ENCODE results near the gene TRIP13. TPM values are rescaled to one million over a fixed set of nuclear protein-coding genes. Genes with fewer than 3 reads are reported as not detected.

TRIP13 gene
- total RNA-seq, 1 donor from 2014 or later: 11.9 TPM

DNA sequence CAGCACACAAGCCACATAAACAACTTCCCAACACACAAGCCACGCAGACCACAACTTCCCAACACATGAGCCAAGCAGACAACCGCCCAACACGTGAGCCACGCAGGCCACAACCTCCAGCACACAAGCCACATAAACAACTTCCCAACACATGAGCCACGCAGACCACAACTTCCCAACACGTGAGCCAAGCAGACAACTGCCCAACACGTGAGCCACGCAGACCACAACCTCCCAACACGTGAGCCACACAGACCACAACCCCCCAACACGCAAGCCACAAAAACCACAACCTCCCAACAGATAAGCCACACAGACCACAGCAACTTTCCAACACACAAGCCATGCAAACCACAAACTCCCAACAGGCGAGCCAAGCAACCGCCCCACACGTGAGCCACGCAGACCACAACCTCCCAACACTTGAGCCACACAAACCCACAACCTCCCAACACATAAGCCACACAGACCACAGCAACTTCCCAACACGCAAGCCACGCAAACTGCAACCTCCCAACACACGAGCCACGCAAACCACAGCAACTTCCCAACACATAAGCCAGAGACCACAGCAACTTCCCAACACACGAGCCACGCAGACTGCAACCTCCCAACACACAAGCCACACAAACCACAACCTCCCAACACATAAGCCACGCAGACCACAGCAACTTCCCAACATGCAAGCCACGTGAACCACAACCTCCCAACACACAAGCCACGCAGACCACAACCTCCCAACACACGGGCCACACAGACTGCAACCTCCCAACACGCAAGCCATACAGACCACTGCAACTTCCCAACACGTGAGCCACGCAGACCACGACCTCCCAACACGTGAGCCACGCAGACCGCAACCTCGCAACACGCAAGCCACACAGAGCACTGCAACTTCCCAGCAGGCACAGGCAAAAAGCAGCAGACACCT is 10.2 kb upstream of the TRIP13 start:
- Mint-ChIP-seq H3K4me1 (ENCODE audit: low read depth) (no peaks in the 10 kb centered on the region), H3K27me3 (no peaks in the 10 kb centered on the region), H3K36me3 (ENCODE audit: insufficient read depth) (peaks cover 22% of the 10 kb centered on the region), H3K27ac (no peak overlapping the region), H3K4me3 (ENCODE audit: low read depth) (no peak overlapping the region), H3K9me3 (ENCODE audit: low read depth) (no peaks in the 10 kb centered on the region)
- TF ChIP-seq CTCF (IDR thresholded peaks at IDR 0.05; ENCODE audit: unreplicated experiment): no peak
- no peak for DNase-seq (ENCODE audit: low spot score, unreplicated experiment)

- H3K4me3 Mint-ChIP-seq (ENCODE audit: low read depth): no peak overlapping the region
- DNase-seq (ENCODE audit: low spot score, unreplicated experiment): no peak
Observed at GRCh38 chr5:883475-884181, 9.1 kb upstream of the TRIP13 start.

GRCh38 chr5:884345-885126 is 8.1 kb upstream of the TRIP13 start:
- no peak for TF ChIP-seq CTCF (IDR thresholded peaks at IDR 0.05; ENCODE audit: unreplicated experiment)
- H3K36me3 Mint-ChIP-seq (ENCODE audit: insufficient read depth): peaks cover 28% of the 10 kb centered on the region

More at GRCh38 chr5:883475-884181, 9.1 kb upstream of the TRIP13 start:
- H3K4me1 Mint-ChIP-seq (ENCODE audit: low read depth): no peaks in the 10 kb centered on the region
- H3K27ac Mint-ChIP-seq: no peak overlapping the region
- H3K36me3 Mint-ChIP-seq (ENCODE audit: insufficient read depth): peaks cover 28% of the 10 kb centered on the region
- no peak for TF ChIP-seq CTCF (IDR thresholded peaks at IDR 0.05; ENCODE audit: unreplicated experiment)
- H3K9me3 Mint-ChIP-seq (ENCODE audit: low read depth): no peaks in the 10 kb centered on the region
- H3K27me3 Mint-ChIP-seq: no peaks in the 10 kb centered on the region

DNA sequence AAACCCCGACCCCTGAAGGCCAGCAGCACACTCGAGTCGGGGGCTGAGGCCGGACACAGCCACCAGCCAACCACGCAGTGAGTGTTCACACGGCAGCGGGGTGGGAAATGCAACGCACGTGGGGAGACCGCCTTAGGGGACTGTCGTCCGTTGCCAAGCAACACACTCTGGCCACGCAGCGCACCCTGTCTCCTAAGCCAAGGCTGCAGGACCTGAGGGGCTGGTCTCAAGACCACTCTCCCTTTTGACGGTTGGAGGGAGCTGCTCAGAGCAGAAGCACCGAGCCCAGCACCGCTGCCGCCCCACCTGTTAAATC is 7.6 kb upstream of the TRIP13 start:
- no peaks in the 10 kb centered on the region for H3K27me3 Mint-ChIP-seq
- TF ChIP-seq CTCF (IDR thresholded peaks at IDR 0.05; ENCODE audit: unreplicated experiment): no peak
- H3K27ac Mint-ChIP-seq: no peak overlapping the region
- no peaks in the 10 kb centered on the region for H3K9me3 Mint-ChIP-seq (ENCODE audit: low read depth)
- peaks cover 28% of the 10 kb centered on the region for H3K36me3 Mint-ChIP-seq (ENCODE audit: insufficient read depth)
- no peak for DNase-seq (ENCODE audit: low spot score, unreplicated experiment)
- no peak overlapping the region for H3K4me3 Mint-ChIP-seq (ENCODE audit: low read depth)
- no peaks in the 10 kb centered on the region for H3K4me1 Mint-ChIP-seq (ENCODE audit: low read depth)

More at GRCh38 chr5:884345-885126, 8.1 kb upstream of the TRIP13 start:
- no peak overlapping the region for H3K27ac Mint-ChIP-seq
- H3K4me1 Mint-ChIP-seq (ENCODE audit: low read depth): no peaks in the 10 kb centered on the region
- DNase-seq (ENCODE audit: low spot score, unreplicated experiment): no peak
- no peak overlapping the region for H3K4me3 Mint-ChIP-seq (ENCODE audit: low read depth)
- no peaks in the 10 kb centered on the region for H3K27me3 Mint-ChIP-seq
- no peaks in the 10 kb centered on the region for H3K9me3 Mint-ChIP-seq (ENCODE audit: low read depth)

GRCh38 chr5:885529-885928 is 7.2 kb upstream of the TRIP13 start:
- DNase-seq (ENCODE audit: low spot score, unreplicated experiment): no peak
- Mint-ChIP-seq H3K4me1 (ENCODE audit: low read depth) (no peaks in the 10 kb centered on the region), H3K4me3 (ENCODE audit: low read depth) (no peak overlapping the region), H3K27me3 (no peaks in the 10 kb centered on the region), H3K36me3 (ENCODE audit: insufficient read depth) (peaks cover 28% of the 10 kb centered on the region), H3K9me3 (ENCODE audit: low read depth) (no peaks in the 10 kb centered on the region), H3K27ac (no peak overlapping the region)
- no peak for TF ChIP-seq CTCF (IDR thresholded peaks at IDR 0.05; ENCODE audit: unreplicated experiment)

All from progenitor cell of endocrine pancreas (in vitro differentiated cells).